Nucleus accumbens (tissue), 56 donors: ENCODE results near the gene MAP1LC3B2.
A peak's percentile ranks its signal among the peaks of the same experiment; 100 is the strongest.

ENCODE experiments used
- DNase-seq, 56 donors: peaks; one replicate each; lab custom pipeline; 2025; lab: John Stamatoyannopoulos, UW

MAP1LC3B2 gene

DNA sequence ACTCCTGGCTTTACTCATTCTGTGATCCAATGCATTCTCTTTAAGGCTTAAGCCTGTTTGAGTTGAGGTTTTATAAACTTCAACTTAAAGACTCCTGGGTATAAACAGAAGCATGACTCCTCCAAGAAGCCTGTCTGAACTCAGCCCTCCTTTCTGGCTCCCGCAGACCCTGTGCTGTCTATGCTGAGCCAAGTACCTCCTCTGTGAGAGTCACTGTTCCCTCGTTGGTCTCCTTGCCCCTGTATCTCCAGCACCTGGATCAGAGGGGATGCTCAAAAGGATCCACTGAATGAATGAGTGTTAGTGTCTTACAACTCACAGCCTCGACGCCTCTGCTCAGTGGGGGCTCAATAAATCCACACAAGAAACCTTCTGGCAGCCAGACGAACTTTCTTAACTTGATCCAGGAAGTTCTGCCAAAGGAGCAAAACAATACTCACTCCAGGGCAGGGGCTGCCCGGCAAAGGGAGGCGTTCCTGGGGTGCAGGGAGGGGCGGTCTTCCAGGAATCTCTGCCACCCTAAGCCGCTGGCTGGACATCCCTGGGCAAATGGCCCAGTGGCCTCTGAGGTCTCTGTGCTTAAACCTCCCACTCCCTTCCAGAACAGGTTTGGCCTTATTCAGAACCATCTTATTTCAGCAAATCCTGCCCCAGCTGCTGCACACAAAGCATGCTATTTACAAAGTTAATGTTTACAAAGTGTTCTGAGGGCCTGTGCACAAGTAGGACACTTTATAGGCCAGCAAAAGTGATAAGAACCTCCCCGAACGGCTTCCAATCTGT lies 32.9 kb downstream of the MAP1LC3B2 start:
- DNase-seq: peak in 41 of 56 donors; percentile 1 to 64 (median 24)

DNA sequence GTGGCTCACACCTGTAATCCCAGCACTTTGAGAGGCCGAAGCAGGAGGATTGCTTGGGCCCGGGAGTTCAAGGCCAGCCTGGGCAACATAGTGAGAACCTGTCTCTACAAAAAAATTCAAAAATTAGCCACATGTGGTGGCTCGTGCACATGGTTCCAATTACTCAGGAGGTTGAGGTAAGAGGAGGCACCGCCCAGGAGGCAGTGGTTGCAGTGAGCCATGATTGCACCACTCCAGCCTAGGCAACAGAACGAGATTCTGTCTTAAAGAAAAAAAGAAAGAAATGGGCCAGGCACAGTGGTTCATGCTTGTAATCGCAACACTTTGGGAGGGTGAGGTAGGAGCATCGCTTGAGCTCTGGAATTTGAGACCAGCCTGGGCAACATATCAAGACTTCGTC lies 33.5 kb downstream of the MAP1LC3B2 start:
- no peak for DNase-seq

DNA sequence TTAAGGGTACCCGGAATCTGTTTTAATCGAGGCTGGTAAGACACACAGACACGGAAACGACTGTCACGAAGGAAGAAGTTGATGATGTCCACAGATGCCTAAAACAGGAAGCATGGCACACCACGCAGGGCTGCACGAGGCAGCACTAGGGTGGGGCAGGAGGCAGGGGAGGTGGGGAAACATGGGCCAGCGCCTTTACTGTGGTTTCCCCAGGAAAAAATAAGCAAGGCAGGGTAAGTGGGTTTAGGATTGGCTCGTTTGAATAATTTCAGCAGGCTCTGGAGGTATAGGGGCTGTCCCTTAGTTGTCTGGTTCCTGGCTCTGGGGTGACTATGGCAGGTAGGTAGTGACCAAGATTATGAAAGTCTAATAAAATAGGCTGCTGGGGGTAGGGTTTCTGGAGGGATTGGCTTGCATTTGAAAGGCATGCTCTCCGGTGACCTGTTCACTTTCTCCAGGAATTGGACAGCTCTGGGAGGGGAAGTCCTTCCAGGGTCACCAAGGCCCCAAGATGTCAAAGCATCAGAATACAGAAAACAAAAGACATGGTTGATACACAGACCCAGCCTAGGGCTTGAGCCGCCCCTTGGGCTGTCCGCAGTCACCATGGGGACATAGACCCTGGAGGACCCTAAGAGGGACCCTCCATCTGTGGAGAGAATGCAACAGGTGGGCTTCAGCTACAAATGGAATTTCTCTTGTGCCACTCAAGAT lies 35.3 kb downstream of the MAP1LC3B2 start:
- DNase-seq: peak in 2 of 56 donors; percentile 2 to 5

DNA sequence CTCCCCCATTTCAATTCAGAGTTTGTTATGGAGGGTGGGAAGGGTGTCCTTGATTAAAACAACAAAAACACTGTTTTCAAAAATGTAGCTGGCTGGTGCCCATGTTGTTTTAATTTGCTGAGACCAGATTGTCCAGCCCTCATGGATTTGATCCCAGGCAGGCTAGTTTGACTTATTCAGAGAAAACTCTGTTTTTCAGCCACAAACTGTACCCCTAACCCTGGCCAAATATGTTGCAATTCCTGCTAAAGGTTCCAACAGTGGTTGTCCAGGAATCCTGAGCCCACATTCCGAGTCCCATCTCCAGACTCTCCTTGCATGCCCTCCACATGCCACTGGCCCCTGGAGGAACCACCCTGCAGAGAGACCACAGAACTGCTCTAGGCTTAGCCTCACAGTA lies 36.0 kb downstream of the MAP1LC3B2 start:
- peak in 5 of 56 donors; percentile 2 to 27 (median 11) for DNase-seq

DNA sequence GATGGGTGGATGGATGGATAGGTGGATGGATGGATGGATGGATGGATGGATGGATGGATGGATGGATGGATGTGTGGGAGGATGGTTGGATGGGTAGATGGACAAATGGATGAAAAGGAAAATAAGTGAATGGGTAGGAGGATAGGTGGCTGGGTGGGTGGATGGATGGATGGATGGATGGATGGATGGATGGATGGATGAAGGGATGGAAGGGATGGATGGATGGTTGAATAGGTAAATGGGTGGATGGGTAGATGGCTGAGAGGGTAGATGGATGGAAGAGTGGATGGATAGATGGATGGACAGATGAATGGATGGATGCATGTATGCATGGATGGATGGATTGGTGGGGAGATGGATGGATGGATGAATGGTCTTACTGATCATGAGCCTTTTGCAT lies 36.5 kb downstream of the MAP1LC3B2 start:
- no peak for DNase-seq

DNA sequence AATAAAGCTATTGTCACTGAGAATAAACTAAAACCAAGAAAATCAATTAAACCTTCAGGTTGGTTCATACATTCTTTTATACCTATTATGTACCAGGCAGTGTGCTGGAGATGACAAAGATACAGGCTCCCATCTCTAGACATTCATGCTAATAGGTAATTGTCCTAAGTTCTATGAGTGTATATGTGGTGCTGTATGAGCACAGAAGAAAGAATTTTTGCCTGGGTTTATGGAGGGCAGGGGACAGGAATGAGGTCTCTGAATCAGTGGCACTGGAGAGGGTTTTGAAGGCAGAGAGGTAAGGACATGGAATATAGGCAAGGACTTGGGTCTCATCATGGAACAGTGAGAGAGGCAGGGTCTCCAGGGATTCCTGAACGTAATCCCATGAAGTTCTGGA lies 38.7 kb downstream of the MAP1LC3B2 start:
- DNase-seq: no peak

DNA sequence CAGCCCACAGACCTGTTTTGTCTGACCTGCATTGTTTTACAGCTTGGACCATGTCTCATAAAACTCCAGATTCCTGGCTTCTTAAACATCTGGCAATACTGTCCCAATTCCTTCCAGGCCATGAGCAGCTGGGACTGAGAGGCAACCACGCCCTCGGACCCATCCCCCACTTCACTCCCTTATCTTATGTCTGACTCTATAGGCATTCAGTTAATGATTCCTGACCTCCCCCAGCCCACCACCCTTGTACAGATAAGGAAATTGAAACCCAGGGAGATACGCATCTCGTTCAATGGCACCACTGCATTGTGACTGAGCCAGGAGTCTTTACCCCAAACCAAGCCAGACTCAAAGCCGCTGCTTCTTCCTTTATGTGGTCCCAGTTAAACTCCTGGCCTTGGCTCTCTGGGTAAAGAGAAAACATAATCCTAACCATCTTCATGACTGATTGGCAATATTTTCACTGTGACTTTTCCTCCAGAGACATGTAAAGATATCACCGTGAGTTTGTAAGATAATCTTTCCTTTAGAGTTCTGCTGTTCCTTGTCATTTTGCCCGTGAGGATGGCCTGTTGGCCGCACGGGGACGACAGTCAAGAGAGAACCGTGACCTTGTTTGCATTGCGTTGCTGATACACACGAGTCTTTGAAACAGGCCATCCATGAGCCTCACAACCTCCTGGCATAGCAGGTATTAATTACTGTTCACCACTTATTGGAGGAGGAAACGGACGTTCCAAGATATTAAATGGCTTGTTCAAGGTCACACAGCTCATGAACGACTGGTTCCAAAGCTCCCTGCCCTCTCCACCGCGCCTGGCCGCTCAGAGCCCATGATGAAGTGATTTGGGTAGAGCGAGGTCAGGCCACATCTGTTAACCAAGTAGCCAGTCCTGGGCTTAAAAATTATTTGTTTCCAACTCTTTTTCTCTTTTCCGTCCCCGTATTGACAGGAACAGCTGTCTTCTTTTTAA lies 39.4 kb downstream of the MAP1LC3B2 start:
- DNase-seq: no peak

DNA sequence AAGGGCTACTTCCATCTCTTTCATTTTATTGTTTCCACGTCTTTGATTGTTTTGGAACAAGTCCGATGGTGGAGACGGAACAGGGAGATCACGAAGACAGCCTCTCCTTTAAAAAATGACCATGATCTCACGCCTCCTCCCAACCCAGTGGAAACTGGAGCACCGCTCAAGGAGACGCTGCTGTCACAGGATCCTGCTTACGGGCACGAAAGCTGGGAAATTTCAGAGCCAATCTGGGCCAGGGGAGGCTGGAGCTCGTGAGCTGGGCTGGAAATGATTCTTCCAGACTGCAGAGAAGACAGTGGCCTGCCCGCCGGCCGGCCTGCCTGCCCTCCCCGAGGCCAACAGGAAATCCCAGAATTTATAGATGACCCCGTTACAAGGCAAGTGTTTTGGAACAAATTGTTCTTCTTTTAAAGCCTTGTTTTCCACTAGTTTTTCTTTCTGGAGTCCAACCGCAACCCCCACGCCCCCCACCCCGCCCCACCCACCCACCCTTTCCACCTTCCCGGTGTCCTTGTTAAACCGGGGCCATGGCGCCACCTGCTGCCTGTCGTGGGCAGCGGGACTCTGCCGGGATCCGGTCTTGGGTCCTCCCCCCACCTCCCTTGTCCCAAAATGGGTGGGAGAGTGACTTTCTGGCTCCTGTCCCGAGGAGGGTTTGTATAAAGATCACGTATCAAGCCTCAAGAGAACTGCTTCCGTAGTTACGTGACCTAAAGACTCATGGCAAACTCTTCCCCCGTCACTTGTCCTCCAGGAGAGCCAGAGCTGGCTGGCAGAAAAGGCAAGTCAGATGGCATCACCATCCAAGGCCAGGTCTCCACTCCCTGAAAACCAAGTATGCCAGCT lies 40.3 kb downstream of the MAP1LC3B2 start:
- peak in 48 of 56 donors; percentile 7 to 82 (median 40) for DNase-seq

DNA sequence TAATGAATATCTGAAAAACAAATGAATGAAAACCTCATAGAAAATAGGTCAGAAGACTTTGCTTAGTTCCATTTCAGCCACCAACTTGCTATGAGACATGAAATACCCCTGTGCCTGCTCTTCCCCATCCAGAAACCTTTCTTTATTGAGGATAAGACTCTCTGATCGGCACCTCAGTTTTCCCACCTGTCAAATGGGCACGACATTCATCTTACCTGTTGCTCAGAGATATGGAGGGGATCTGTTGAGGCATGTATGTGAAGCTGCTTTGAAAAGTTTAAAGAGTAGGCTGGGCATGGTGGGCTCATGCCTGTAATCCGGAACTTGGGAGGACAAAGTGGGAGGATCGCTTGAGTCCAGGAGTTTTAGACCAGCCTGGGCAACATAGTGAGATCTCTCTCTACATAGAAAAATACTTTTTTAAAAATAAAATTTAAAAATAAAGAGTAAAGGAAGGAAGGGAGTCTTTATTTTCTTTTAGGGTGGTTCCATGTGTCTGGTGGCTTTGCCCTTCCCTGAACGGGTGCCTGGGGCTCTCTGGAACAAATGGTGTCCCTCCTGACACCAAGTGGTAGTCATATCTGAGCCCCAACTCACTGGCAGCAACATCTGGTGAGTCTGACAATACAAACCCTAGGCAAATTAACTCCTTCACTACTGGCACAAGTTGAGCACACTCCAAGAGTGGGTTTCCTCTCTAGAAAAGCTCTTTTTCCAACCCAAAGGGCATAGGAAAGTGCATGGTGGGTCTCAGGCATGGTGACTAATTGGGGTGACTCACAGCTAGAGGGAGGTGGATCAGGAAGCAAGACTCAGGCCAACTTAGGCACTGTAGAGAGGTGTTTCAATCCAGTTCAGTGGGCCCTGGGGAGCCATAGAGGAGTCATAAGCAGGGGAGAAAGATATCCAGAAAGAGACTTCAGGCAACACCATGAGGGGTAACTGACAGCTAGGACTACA lies 42.1 kb downstream of the MAP1LC3B2 start:
- no peak for DNase-seq

DNA sequence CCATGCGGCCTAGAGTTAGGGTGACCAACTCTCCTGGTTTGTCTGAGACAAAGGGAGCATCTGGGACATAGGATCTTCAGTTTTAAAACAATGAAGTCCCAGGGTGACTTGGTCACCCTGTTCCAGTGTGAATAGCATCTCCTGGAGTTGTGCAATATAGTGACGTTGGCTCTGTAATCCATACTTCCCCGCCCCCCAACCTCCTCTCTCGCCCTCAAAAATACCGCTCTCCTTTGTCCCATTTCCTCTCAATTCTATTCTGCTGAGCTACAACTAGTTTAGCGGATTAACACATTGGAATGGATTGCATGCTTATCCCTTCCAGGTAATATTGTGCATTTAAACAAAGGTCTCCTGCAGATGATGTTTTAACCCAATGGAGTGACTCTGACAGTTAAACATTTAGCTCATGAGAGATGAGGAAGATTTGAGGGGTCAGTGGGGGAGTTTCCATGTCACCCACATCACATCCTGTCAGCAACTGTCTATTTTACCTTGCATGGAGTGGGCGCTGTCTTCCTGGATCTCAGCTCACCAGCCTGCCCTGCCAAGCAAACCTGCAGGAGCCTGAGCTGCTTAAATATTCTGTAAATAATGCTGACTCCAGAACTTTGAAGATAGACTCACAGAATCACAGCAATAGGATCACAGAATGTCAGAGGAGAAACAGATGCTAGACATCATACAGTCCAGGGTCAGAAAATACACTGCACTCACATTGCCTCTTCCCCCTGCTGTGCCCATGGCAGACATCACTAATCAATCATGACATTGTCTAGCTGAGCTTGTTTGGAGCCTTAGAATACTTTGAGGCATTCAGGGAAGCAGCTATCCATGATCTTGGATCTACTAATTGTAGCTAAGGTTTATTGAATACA lies 43.0 kb downstream of the MAP1LC3B2 start:
- no peak for DNase-seq

DNA sequence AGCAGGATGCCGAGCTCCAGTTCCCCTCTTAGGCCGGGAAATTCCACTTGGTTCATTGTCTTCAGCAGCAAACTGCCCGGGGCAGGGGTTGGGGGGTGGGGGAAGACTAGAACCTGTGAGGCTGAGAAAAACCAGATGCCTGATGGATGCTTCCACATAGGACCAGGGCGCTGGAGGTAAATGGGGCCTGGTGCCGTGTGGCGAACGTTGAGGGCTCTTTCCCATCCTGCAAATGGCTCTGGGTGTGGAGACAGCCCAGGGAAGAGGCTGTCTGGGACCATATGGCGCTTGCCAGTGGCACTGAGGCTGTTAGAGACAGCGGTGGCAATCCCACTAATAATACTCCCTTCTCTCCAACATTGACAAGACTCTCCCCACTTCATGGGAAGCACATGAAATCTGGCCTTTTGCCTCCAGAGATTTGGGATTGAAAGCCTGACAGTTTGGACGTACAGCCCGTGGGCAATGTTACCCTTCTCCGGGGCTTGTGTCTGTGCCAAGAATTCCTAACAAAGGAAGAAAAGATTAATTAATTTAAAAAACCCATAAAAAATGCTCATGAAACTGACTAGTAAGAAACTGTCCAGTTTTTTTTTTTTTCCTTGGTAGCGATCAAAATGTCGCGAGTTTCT lies 44.5 kb downstream of the MAP1LC3B2 start:
- no peak for DNase-seq

DNA sequence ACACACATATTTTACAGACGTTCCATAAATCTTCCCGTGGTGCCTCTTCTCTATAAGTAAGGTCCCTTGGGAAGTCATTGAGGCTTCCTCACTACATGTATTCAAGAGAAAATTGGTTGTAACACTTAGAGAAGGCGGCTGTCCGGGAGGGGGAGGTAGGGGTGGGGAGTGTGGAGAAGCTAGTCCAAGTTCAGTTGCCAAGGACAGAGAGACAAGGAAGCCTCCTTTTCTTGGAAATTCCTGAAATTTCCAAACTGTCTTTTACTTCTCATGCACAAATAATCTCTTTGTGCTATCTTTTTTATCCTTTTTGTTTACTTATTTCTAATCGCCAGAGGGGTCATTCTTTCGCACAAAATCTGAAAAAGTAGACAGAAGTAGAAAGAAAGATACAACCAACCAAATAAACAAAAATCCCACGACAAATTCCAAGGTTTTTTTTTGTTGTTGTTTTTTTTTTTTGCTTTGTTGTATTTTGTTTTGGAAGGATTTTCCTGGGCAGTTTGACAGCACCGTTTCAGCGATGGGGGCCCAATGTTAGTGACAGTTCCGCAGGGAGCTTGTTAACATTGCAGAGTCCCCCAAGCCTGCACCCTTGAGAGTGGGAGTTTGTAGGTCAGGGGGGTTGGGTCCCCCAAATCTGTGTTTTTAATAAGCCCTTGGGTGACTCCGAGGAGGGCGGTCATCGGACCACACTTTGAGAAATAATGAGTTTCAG lies 45.2 kb downstream of the MAP1LC3B2 start:
- no peak for DNase-seq

DNA sequence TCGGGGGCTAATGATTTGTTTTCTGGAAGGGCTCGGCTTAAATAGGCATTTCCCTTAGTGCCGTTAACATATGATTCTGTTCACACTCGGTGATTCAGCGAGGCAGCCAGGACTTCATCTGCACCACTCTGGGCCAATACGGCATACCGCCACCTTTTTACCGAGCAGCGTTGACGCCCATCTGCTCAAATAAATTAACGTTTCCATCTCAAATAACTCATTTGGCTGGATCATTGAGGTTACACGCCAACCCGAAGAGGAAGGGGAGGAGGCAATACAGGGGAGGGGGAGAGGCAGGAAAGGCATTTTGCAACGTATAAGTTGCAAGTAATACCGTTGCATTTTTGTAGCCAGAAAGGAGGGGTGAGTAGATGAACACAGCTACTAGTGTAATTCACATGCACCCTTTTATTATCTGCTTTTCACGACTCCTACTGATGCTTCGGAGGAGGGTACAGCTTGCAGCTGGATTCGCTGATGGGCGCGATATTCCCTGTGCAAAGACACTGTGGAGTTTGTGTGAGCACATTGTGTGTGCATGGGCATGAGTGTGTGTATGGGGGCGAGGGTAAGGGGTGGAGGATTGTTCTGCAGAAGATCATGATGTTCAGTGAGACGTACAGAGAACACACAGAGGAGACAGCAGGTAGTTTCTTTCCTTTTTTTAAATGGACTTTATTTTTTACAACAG lies 45.9 kb downstream of the MAP1LC3B2 start:
- peak in 12 of 56 donors; percentile 3 to 36 (median 14) for DNase-seq

DNA sequence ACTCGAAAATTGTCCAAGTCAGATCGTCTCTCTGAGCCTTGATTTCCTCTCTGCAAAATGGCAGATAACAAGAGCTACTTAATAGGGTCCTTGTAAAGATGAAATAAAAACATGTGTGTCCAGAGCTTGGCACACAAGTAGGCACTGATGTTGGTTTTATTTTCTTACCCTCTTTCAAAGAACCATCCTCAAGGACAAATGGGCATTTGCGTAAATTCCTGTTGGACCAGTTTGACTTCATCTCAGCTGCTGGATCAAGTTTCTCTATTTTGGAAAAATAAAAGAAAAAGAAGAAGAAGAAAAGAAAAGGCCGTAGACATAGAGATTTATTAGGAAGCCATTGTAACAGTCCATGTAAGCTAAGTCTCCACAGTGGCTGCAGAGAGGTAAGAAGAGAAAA lies 47.2 kb downstream of the MAP1LC3B2 start:
- no peak for DNase-seq

DNA sequence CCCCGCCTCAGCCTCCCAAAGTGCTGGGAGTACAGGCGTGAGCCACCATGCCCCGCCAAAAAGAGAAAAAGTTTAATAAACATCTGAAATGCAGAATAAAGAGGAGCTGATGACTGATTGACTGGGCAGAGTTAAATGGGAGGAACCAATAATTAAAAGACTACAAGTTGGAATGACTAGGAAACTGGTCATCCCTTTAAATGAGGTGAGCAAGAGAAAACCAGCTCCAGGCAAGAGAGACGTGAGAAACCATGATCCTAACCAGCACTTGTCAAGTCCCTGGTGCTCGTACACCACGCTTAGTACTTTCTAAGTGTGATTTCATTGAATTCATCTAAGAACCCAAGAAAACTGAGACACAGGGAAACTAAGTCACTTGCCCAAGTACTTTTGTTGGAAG lies 47.9 kb downstream of the MAP1LC3B2 start:
- no peak for DNase-seq
